DND-41 (cell line): ENCODE results near the gene GDA.

Experiments used
- ATAC-seq: fragments of 200-7000 bp; cut with Tn5 transposase; 3 replicates; pipeline ENCODE4 v1.9.1; 2021; ENCODE audit warnings: low read depth; ENCODE audit not compliant: insufficient read depth
- DNase-seq: peaks from one replicate; pipeline ENCODE4 v3.0.0-alpha.2; 2020
- H2AFZ ChIP-seq: 2 replicates; pipeline ENCODE4 v1.6.0; 2012; ENCODE audit warnings: low read depth, low read length
- H3K27ac ChIP-seq: 2 replicates; pipeline ENCODE4 v1.5.1; 2012; ENCODE audit warnings: low read length, inconsistent platforms
- H3K27me3 ChIP-seq: fragments of 200-600 bp; sonication (generic); 2 replicates; pipeline ENCODE4 v1.6.0; 2012; ENCODE audit warnings: low read length, mild to moderate bottlenecking, inconsistent platforms; ENCODE audit not compliant: insufficient read depth, poor library complexity
- H3K36me3 ChIP-seq: 2 replicates; pipeline ENCODE4 v1.5.1; 2012; ENCODE audit warnings: low read length, inconsistent platforms; ENCODE audit not compliant: insufficient read depth
- H3K4me1 ChIP-seq: 2 replicates; pipeline ENCODE4 v1.5.1; 2012; ENCODE audit warnings: mild to moderate bottlenecking, low read length; ENCODE audit not compliant: insufficient read depth
- H3K4me2 ChIP-seq: 2 replicates; pipeline ENCODE4 v1.6.0; 2012; ENCODE audit warnings: mild to moderate bottlenecking, moderate library complexity, low read length, inconsistent platforms; ENCODE audit not compliant: insufficient read depth
- H3K4me3 ChIP-seq, 2 experiments: fragments of 200-600 bp in 1 of 2; shearing (Covaris generic) in 1 of 2; 2 replicates each; pipeline ENCODE4 v1.5.1; 2012 to 2016; ENCODE audit warnings: inconsistent platforms in 2 of 2, low read length in 2 of 2, mild to moderate bottlenecking in 2 of 2, low read depth in 1 of 2, moderate library complexity in 1 of 2
- H3K79me2 ChIP-seq: 2 replicates; pipeline ENCODE4 v1.6.0; 2012; ENCODE audit warnings: low read length, inconsistent platforms; ENCODE audit not compliant: insufficient read depth
- H3K9ac ChIP-seq: 2 replicates; pipeline ENCODE4 v1.6.0; 2012; ENCODE audit warnings: low read depth, mild to moderate bottlenecking, inconsistent platforms, low read length, moderate library complexity
- H3K9me3 ChIP-seq: 2 replicates; pipeline ENCODE4 v1.5.1; 2012; ENCODE audit warnings: low read length, moderate library complexity, mild to moderate bottlenecking, inconsistent platforms; ENCODE audit not compliant: insufficient read depth, severe bottlenecking
- H4K20me1 ChIP-seq: 2 replicates; pipeline ENCODE4 v1.6.0; 2012; ENCODE audit warnings: low read length; ENCODE audit not compliant: insufficient read depth
- EZH2 ChIP-seq: IDR thresholded peaks from 3 replicates; pipeline ENCODE4 v1.6.1; 2012; ENCODE audit warnings: borderline replicate concordance, low read depth, mild to moderate bottlenecking, moderate library complexity, low read length, inconsistent platforms; ENCODE audit not compliant: severe bottlenecking
- TF ChIP-seq, protein P1 (sequence below): IDR thresholded peaks from 2 replicates; pipeline ENCODE4 v1.5.1; 2012; ENCODE audit warnings: borderline replicate concordance, low read length, moderate library complexity, mild to moderate bottlenecking; ENCODE audit not compliant: poor library complexity, severe bottlenecking; ENCODE audit errors: extremely low read depth

GDA gene

DNA sequence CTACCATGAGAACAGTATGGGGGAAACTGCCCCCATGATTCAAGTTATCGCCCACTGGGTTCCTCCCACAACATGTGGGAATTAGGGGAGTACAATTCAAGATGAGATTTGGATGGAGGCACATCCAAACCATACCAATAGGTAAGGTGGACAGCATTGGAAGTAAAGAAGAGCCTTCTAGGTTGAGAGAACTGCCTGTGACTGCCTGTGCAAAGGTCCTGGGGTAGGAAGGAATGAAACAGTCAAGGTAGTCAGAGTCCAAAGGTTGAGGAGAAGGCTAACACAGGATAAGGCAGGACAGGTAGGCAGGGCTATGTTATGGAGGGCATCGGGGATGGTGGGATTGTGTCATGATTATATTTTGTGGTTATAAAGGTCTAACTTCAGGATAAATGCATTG, 6.1 kb downstream of the GDA start:
- H4K20me1 ChIP-seq = no peaks in the 10 kb centered on the region
- no peak overlapping the region for H2AFZ ChIP-seq
- TF ChIP-seq, protein P1, sequence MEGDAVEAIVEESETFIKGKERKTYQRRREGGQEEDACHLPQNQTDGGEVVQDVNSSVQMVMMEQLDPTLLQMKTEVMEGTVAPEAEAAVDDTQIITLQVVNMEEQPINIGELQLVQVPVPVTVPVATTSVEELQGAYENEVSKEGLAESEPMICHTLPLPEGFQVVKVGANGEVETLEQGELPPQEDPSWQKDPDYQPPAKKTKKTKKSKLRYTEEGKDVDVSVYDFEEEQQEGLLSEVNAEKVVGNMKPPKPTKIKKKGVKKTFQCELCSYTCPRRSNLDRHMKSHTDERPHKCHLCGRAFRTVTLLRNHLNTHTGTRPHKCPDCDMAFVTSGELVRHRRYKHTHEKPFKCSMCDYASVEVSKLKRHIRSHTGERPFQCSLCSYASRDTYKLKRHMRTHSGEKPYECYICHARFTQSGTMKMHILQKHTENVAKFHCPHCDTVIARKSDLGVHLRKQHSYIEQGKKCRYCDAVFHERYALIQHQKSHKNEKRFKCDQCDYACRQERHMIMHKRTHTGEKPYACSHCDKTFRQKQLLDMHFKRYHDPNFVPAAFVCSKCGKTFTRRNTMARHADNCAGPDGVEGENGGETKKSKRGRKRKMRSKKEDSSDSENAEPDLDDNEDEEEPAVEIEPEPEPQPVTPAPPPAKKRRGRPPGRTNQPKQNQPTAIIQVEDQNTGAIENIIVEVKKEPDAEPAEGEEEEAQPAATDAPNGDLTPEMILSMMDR = no peak
- TF ChIP-seq EZH2 = no peak
- no peaks in the 10 kb centered on the region for H3K9me3 ChIP-seq
- DNase-seq (no peak), ATAC-seq (no peak)
- H3K9ac ChIP-seq = no peak overlapping the region
- H3K36me3 ChIP-seq = no peaks in the 10 kb centered on the region
- H3K4me1 ChIP-seq = no peaks in the 10 kb centered on the region
- H3K4me2 ChIP-seq = no peak overlapping the region
- H3K27me3 ChIP-seq = no peaks in the 10 kb centered on the region
- no peak overlapping the region for H3K4me3 ChIP-seq
- no peaks in the 10 kb centered on the region for H3K79me2 ChIP-seq
- no peak overlapping the region for H3K27ac ChIP-seq

DNA sequence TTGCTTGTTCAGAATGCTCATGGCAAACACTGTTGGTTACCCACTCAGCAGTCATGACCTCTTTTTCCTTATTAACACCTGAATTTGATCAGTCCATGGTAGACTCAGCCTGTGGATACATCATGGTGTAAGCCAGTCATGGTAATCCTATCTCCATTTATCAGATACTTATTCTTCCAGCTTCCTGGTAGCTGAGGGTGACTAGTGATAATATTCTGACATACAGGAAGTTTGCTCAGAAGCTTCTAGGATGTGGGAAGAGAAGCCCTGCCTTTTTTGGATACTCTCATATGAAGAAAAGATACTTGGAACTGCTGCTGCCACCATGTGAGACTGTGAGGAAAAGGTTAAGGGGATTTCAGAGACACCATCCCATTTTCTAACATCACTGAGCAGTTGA, 7.3 kb downstream of the GDA start:
- TF ChIP-seq, protein P1 = no peak
- TF ChIP-seq EZH2 = no peak
- Histone ChIP-seq H4K20me1 (no peaks in the 10 kb centered on the region), H3K79me2 (no peaks in the 10 kb centered on the region), H3K4me1 (no peaks in the 10 kb centered on the region), H3K9me3 (no peaks in the 10 kb centered on the region), H3K27me3 (no peaks in the 10 kb centered on the region), H3K36me3 (no peaks in the 10 kb centered on the region), H3K4me2 (no peak overlapping the region), H2AFZ (no peak overlapping the region), H3K4me3 (no peak overlapping the region), H3K9ac (no peak overlapping the region), H3K27ac (no peak overlapping the region)
- ATAC-seq (no peak), DNase-seq (no peak)

DNA sequence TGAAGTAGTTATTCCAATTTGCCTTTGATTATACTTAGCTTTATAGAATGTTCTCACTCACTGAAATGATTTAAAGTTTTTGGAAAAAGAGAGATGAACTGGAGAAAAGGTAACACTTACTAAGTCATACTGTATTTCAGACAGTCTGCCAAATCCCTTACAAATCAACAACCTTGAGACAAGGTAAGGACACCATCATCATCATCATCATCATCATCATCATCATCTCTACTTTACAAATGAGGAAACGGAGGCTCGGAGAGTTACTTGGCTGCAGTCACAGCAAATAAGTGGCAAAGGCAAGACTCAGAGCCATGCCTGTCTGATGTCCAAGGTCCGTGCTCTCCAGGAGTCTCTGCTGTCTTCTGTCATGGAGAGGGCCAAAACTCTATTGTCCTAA, 9.4 kb downstream of the GDA start:
- no peaks in the 10 kb centered on the region for H3K36me3 ChIP-seq
- no peaks in the 10 kb centered on the region for H3K79me2 ChIP-seq

More for the DNA sequence above, 9.4 kb downstream of the GDA start:
- H3K9ac ChIP-seq = no peak overlapping the region
- no peak overlapping the region for H3K4me2 ChIP-seq
- TF ChIP-seq EZH2 = no peak
- TF ChIP-seq, protein P1 = no peak
- no peak for DNase-seq
- no peaks in the 10 kb centered on the region for H3K4me1 ChIP-seq
- ATAC-seq = no peak
- H4K20me1 ChIP-seq = no peaks in the 10 kb centered on the region
- H3K27ac ChIP-seq = no peak overlapping the region
- H3K4me3 ChIP-seq = no peak overlapping the region
- H3K27me3 ChIP-seq = no peaks in the 10 kb centered on the region
- no peaks in the 10 kb centered on the region for H3K9me3 ChIP-seq
- H2AFZ ChIP-seq = no peak overlapping the region
